CD14-positive monocyte (primary cell): Measurements from ENCODE around the gene ATP11A. TPM values are rescaled to one million over a fixed set of nuclear protein-coding genes. Genes with fewer than 3 reads are reported as not detected.

ENCODE experiments used
- DNase-seq, 3 donors: peaks; one replicate each; pipeline ENCODE4 v3.0.0-alpha.2; 2011 to 2022
- H2AFZ ChIP-seq: 2 replicates; pipeline ENCODE4 v1.6.0; 2012; ENCODE audit warnings: mild to moderate bottlenecking, low read depth, low read length, inconsistent platforms; ENCODE audit not compliant: insufficient read depth, poor library complexity, severe bottlenecking
- H3K27ac ChIP-seq, 2 donors: 1 replicate in 1 of 2; 2 replicates in 1 of 2; pipeline ENCODE4 v1.5.1; 2012 to 2013; ENCODE audit warnings: low read length in 2 of 2, control low read depth in 1 of 2, inconsistent platforms in 1 of 2, low read depth in 1 of 2, mild to moderate bottlenecking in 1 of 2
- H3K27me3 ChIP-seq, 2 donors: one replicate each; pipeline versions ENCODE4 v1.6.0 to v1.6.1; 2011 to 2013; ENCODE audit warnings: low read length in 2 of 2; ENCODE audit not compliant: control insufficient read depth in 2 of 2, insufficient read depth in 2 of 2
- H3K36me3 ChIP-seq, 2 donors: replicated peaks in 1 of 2; 1 replicate in 1 of 2; 2 replicates in 1 of 2; pipeline versions ENCODE4 v1.5.1 to v1.6.1; 2012 to 2013; ENCODE audit warnings: low read length in 2 of 2, control low read depth in 1 of 2, inconsistent platforms in 1 of 2, mild to moderate bottlenecking in 1 of 2; ENCODE audit not compliant: insufficient read depth in 2 of 2, control insufficient read depth in 1 of 2
- H3K4me1 ChIP-seq, 2 donors: 1 replicate in 1 of 2; 2 replicates in 1 of 2; pipeline versions ENCODE4 v1.5.1 to v1.6.1; 2012 to 2013; ENCODE audit warnings: low read length in 2 of 2, control low read depth in 1 of 2, inconsistent platforms in 1 of 2, mild to moderate bottlenecking in 1 of 2, moderate library complexity in 1 of 2; ENCODE audit not compliant: insufficient read depth in 2 of 2, control insufficient read depth in 1 of 2
- H3K4me2 ChIP-seq: replicated peaks from 2 replicates; pipeline ENCODE3; 2012; ENCODE audit warnings: low read length, moderate library complexity, mild to moderate bottlenecking; ENCODE audit not compliant: poor library complexity, severe bottlenecking; ENCODE audit errors: extremely low read depth
- H3K4me3 ChIP-seq, 3 experiments: fragments of 200-600 bp in 1 of 3; sonication (generic) in 1 of 3; replicated peaks in 1 of 3; 1 replicate in 2 of 3; 2 replicates in 1 of 3; pipeline ENCODE4 v1.5.1; 2011 to 2013; ENCODE audit warnings: low read length in 3 of 3, mild to moderate bottlenecking in 3 of 3, control low read depth in 2 of 3, low read depth in 2 of 3, inconsistent platforms in 1 of 3, moderate library complexity in 1 of 3
- H3K79me2 ChIP-seq: 2 replicates; pipeline ENCODE4 v1.6.0; 2012; ENCODE audit warnings: mild to moderate bottlenecking, control low read depth, inconsistent platforms, low read length, moderate library complexity; ENCODE audit not compliant: insufficient read depth
- H3K9ac ChIP-seq: 2 replicates; pipeline ENCODE4 v1.6.0; 2017; ENCODE audit warnings: low read length, mild to moderate bottlenecking; ENCODE audit not compliant: insufficient read depth, poor library complexity, severe bottlenecking
- H3K9me3 ChIP-seq, 2 donors: replicated peaks in 1 of 2; 1 replicate in 1 of 2; 2 replicates in 1 of 2; pipeline versions ENCODE4 v1.5.1 to v1.6.1; 2012 to 2013; ENCODE audit warnings: low read length in 2 of 2, control low read depth in 1 of 2; ENCODE audit not compliant: control insufficient read depth in 1 of 2, insufficient read depth in 1 of 2
- H4K20me1 ChIP-seq: 2 replicates; pipeline ENCODE4 v1.6.0; 2012; ENCODE audit warnings: mild to moderate bottlenecking, low read length, control low read depth, moderate library complexity; ENCODE audit not compliant: insufficient read depth
- H3K27ac Mint-ChIP-seq, 7 donors: one replicate each; pipeline ENCODE4 v1.8.0; 2020; ENCODE audit warnings: mild to moderate bottlenecking in 7 of 7, mixed read lengths in 7 of 7, moderate library complexity in 6 of 7, inconsistent platforms in 2 of 7
- H3K27me3 Mint-ChIP-seq, 3 donors: one replicate each; pipeline ENCODE4 v1.8.0; 2021 to 2022; ENCODE audit warnings: low read depth in 3 of 3, mild to moderate bottlenecking in 3 of 3, mixed read lengths in 3 of 3, moderate library complexity in 3 of 3, inconsistent platforms in 1 of 3
- H3K36me3 Mint-ChIP-seq, 2 donors: one replicate each; pipeline ENCODE4 v1.8.0; 2020; ENCODE audit warnings: mixed read lengths in 2 of 2, inconsistent platforms in 1 of 2, mild to moderate bottlenecking in 1 of 2
- H3K4me1 Mint-ChIP-seq: one replicate; pipeline ENCODE4 v1.8.0; 2020; ENCODE audit warnings: mild to moderate bottlenecking, mixed read lengths
- H3K4me3 Mint-ChIP-seq, 2 donors: one replicate each; pipeline ENCODE4 v1.8.0; 2020; ENCODE audit warnings: mild to moderate bottlenecking in 2 of 2, mixed read lengths in 2 of 2, moderate library complexity in 1 of 2
- H3K9me3 Mint-ChIP-seq, 7 donors: one replicate each; pipeline ENCODE4 v1.8.0; 2020 to 2022; ENCODE audit warnings: mixed read lengths in 7 of 7, mild to moderate bottlenecking in 6 of 7, moderate library complexity in 6 of 7, inconsistent platforms in 2 of 7
- CTCF ChIP-seq: fragments of 200-600 bp; IDR thresholded peaks from one replicate; pipeline ENCODE4 v1.8.0; 2022; ENCODE audit warnings: antibody characterized with exemption, mild to moderate bottlenecking
- WGBS: methylation state at CpG from one replicate; pipeline ENCODE4 v1.1.5; 2013; ENCODE audit warnings: missing lambda C conversion rate; ENCODE audit not compliant: insufficient coverage; 5-methylcytosine and 5-hydroxymethylcytosine counted together
- intact Hi-C, 2 donors: fragments of 100-400 bp; cut with micrococcal nuclease; formaldehyde crosslinking; loops; one replicate each; pipeline versions ENCODE4 v1.15.0 to v1.15.1; 2023
- polyA plus RNA-seq, 3 donors: library from polyadenylated mRNA; depleted of rRNA in 1 of 3; unstranded in 2 of 3; stranded (reverse) in 1 of 3; fragments of 300-500 nt in 2 of 3; fragments of >200 nt in 1 of 3; fragmentation: Illumina TruSeq in 2 of 3; gene quantifications; 1 replicate in 2 of 3; 2 replicates in 1 of 3; pipeline ENCODE4 v1.2.3, GENCODE V29; 2012 to 2021

ATP11A gene
- polyA plus RNA-seq, 3 donors = 7.2 to 45.4 (median 7.6) TPM

- TF ChIP-seq CTCF = no peak
- peaks cover 93 to 100% of the 10 kb centered on the region in 2 donors for H3K36me3 ChIP-seq
- Mint-ChIP-seq H3K9me3 (peaks cover 0 to 7% (median 0%) of the 10 kb centered on the region in 7 donors), H3K27ac (peak overlapping the region in 1 of 7 donors; percentile 22), H3K36me3 (peaks cover 94 to 99% of the 10 kb centered on the region in 2 donors), H3K4me1 (no peaks in the 10 kb centered on the region), H3K4me3 (no peak overlapping the region), H3K27me3 (peaks cover 0 to 2% (median 1%) of the 10 kb centered on the region in 3 donors)
- no peak overlapping the region for H2AFZ ChIP-seq
- DNase-seq = no peak
- peaks cover 8% of the 10 kb centered on the region for H4K20me1 ChIP-seq
- H3K27ac ChIP-seq = no peak overlapping the region
- no peaks in the 10 kb centered on the region for H3K4me1 ChIP-seq
- no peak overlapping the region for H3K4me3 ChIP-seq
- no peak overlapping the region for H3K4me2 ChIP-seq
- WGBS = over 99% methylated on average over 12 of the region's 15 CpGs
- H3K9me3 ChIP-seq = no peaks in the 10 kb centered on the region
- intact Hi-C loops = no loop called here
- no peaks in the 10 kb centered on the region for H3K27me3 ChIP-seq
- H3K9ac ChIP-seq = no peak overlapping the region
- H3K79me2 ChIP-seq = no peaks in the 10 kb centered on the region
Observed at GRCh38 chr13:112828756-112829155, 138.9 kb downstream of the ATP11A start.

- H3K27ac Mint-ChIP-seq = peak overlapping the region in 1 of 7 donors; percentile 23
- DNase-seq = no peak
- Histone ChIP-seq H3K27ac (no peak overlapping the region), H3K36me3 (peaks cover 93 to 100% of the 10 kb centered on the region in 2 donors), H3K4me2 (no peak overlapping the region), H3K79me2 (no peaks in the 10 kb centered on the region), H3K27me3 (no peaks in the 10 kb centered on the region), H4K20me1 (peaks cover 4% of the 10 kb centered on the region), H2AFZ (no peak overlapping the region), H3K9me3 (no peaks in the 10 kb centered on the region), H3K9ac (no peak overlapping the region), H3K4me3 (no peak overlapping the region), H3K4me1 (no peaks in the 10 kb centered on the region)
- no peak overlapping the region for H3K4me3 Mint-ChIP-seq
- peaks cover 0 to 2% (median 1%) of the 10 kb centered on the region in 3 donors for H3K27me3 Mint-ChIP-seq
- no peaks in the 10 kb centered on the region for H3K4me1 Mint-ChIP-seq
- peaks cover 0 to 7% (median 0%) of the 10 kb centered on the region in 7 donors for H3K9me3 Mint-ChIP-seq
- no peak for TF ChIP-seq CTCF
- intact Hi-C loops = no loop called here
- H3K36me3 Mint-ChIP-seq = peaks cover 91 to 99% of the 10 kb centered on the region in 2 donors
- over 99% methylated on average over 21 of the region's 21 CpGs for WGBS
Observed at GRCh38 chr13:112831196-112831595, 141.4 kb downstream of the ATP11A start.
